HEK293 (cell line): ENCODE data around the gene DNAJC12.

Source experiments
- CTCF ChIA-PET: fragments of 350-600 bp; formaldehyde crosslinking; extraction: SDS; loops from one replicate; lab custom pipeline; 2021; ENCODE audit warnings: antibody characterized with exemption; lab: Yijun Ruan, JAX
- POLR2A ChIA-PET: fragments of 300-600 bp; formaldehyde crosslinking; extraction: SDS; loops from one replicate; lab custom pipeline; 2020; ENCODE audit warnings: antibody characterized with exemption, inconsistent platforms; lab: Yijun Ruan, JAX
- H3K27ac ChIP-seq: fragments of 200-500 bp; sonication (Bioruptor generic); 2 replicates; pipeline ENCODE4 v1.5.1; 2014; ENCODE audit warnings: low read depth, low read length, control low read depth, inconsistent platforms; ENCODE audit errors: extremely low read depth
- H3K36me3 ChIP-seq, 2 experiments: fragments of 200-500 bp in 1 of 2; sonication (Bioruptor generic) in 1 of 2; 1 replicate in 1 of 2; 2 replicates in 1 of 2; pipeline ENCODE4 v1.5.1; 2014 to 2017; ENCODE audit warnings: inconsistent platforms in 2 of 2, low read length in 2 of 2; ENCODE audit not compliant: control insufficient read depth in 2 of 2, insufficient read depth in 1 of 2
- H3K4me1 ChIP-seq: fragments of 200-500 bp; sonication (Bioruptor generic); 2 replicates; pipeline ENCODE4 v1.5.1; 2014; ENCODE audit warnings: mild to moderate bottlenecking, low read length, inconsistent platforms; ENCODE audit not compliant: control insufficient read depth, insufficient read depth
- H3K4me3 ChIP-seq: 2 replicates; pipeline ENCODE4 v1.5.1; 2011; ENCODE audit warnings: low read depth, mild to moderate bottlenecking, control low read depth, low read length, moderate library complexity
- H3K9me3 ChIP-seq: fragments of 200-500 bp; sonication (Bioruptor generic); 2 replicates; pipeline ENCODE4 v1.5.1; 2014; ENCODE audit warnings: low read depth, low read length, inconsistent platforms; ENCODE audit not compliant: control insufficient read depth, insufficient read depth
- KLF16 ChIP-seq: fragments of 450-650 bp; formaldehyde crosslinking; IDR thresholded peaks from 2 replicates; pipeline ENCODE4 v1.5.1; 2017; ENCODE audit warnings: missing biosample characterization, missing genetic modification characterization
- OSR2 ChIP-seq: fragments of 450-650 bp; formaldehyde crosslinking; IDR thresholded peaks from 2 replicates; pipeline ENCODE4 v1.5.1; 2016; ENCODE audit warnings: missing biosample characterization, missing genetic modification characterization
- PRDM10 ChIP-seq: fragments of 450-650 bp; formaldehyde crosslinking; IDR thresholded peaks from 2 replicates; pipeline ENCODE4 v1.5.1; 2016; ENCODE audit warnings: missing biosample characterization, missing genetic modification characterization
- PRDM6 ChIP-seq: fragments of 450-650 bp; formaldehyde crosslinking; IDR thresholded peaks from 2 replicates; pipeline ENCODE4 v1.5.1; 2017; ENCODE audit warnings: missing biosample characterization, missing genetic modification characterization
- RBAK ChIP-seq: fragments of 450-650 bp; formaldehyde crosslinking; IDR thresholded peaks from 2 replicates; pipeline ENCODE4 v1.5.1; 2016; ENCODE audit warnings: missing biosample characterization, missing genetic modification characterization
- TCF7L2 ChIP-seq: IDR thresholded peaks from 2 replicates; pipeline ENCODE4 v1.6.1; 2011; ENCODE audit warnings: low read depth, mild to moderate bottlenecking, inconsistent platforms, low read length, moderate library complexity, borderline replicate concordance
- ZBTB17 ChIP-seq: fragments of 450-650 bp; formaldehyde crosslinking; IDR thresholded peaks from 2 replicates; pipeline ENCODE4 v1.5.1; 2016; ENCODE audit warnings: missing biosample characterization, missing genetic modification characterization
- ZFP37 ChIP-seq: fragments of 450-650 bp; formaldehyde crosslinking; IDR thresholded peaks from 2 replicates; pipeline ENCODE4 v1.5.1; 2016; ENCODE audit warnings: missing biosample characterization, missing genetic modification characterization
- ZNF10 ChIP-seq: fragments of 450-650 bp; formaldehyde crosslinking; IDR thresholded peaks from 2 replicates; pipeline ENCODE4 v1.5.1; 2017; ENCODE audit warnings: missing biosample characterization, missing genetic modification characterization
- ZNF157 ChIP-seq: fragments of 450-650 bp; formaldehyde crosslinking; IDR thresholded peaks from 2 replicates; pipeline ENCODE4 v1.5.1; 2016; ENCODE audit warnings: missing biosample characterization, missing genetic modification characterization
- ZNF169 ChIP-seq: fragments of 450-650 bp; formaldehyde crosslinking; IDR thresholded peaks from 2 replicates; pipeline ENCODE4 v1.5.1; 2016; ENCODE audit warnings: missing biosample characterization, missing genetic modification characterization
- ZNF311 ChIP-seq: fragments of 450-650 bp; formaldehyde crosslinking; IDR thresholded peaks from 2 replicates; pipeline ENCODE4 v1.5.1; 2017; ENCODE audit warnings: missing biosample characterization, missing genetic modification characterization, borderline replicate concordance
- ZNF354C ChIP-seq: fragments of 450-650 bp; formaldehyde crosslinking; IDR thresholded peaks from 2 replicates; pipeline ENCODE4 v1.5.1; 2016; ENCODE audit warnings: missing biosample characterization, missing genetic modification characterization, low read depth, borderline replicate concordance
- ZNF366 ChIP-seq: fragments of 450-650 bp; formaldehyde crosslinking; conservative IDR thresholded peaks from 2 replicates; pipeline ENCODE4 v1.5.1; 2016; ENCODE audit warnings: missing biosample characterization, missing genetic modification characterization
- ZNF398 ChIP-seq: fragments of 450-650 bp; formaldehyde crosslinking; IDR thresholded peaks from 2 replicates; pipeline ENCODE4 v1.5.1; 2017; ENCODE audit warnings: missing biosample characterization, missing genetic modification characterization
- ZNF416 ChIP-seq: fragments of 450-650 bp; formaldehyde crosslinking; IDR thresholded peaks from 2 replicates; pipeline ENCODE4 v1.5.1; 2016; ENCODE audit warnings: missing biosample characterization, missing genetic modification characterization
- ZNF473 ChIP-seq: fragments of 450-650 bp; formaldehyde crosslinking; IDR thresholded peaks from 2 replicates; pipeline ENCODE4 v1.5.1; 2017; ENCODE audit warnings: missing biosample characterization, missing genetic modification characterization
- ZNF501 ChIP-seq: fragments of 450-650 bp; formaldehyde crosslinking; IDR thresholded peaks from 2 replicates; pipeline ENCODE4 v1.5.1; 2016; ENCODE audit warnings: missing biosample characterization, missing genetic modification characterization
- ZNF529 ChIP-seq: fragments of 450-650 bp; formaldehyde crosslinking; IDR thresholded peaks from 2 replicates; pipeline ENCODE4 v1.5.1; 2017; ENCODE audit warnings: missing genetic modification characterization, missing biosample characterization; ENCODE audit not compliant: insufficient replicate concordance
- ZNF600 ChIP-seq: fragments of 450-650 bp; formaldehyde crosslinking; IDR thresholded peaks from 2 replicates; pipeline ENCODE4 v1.5.1; 2016; ENCODE audit warnings: missing biosample characterization, missing genetic modification characterization
- ZNF624 ChIP-seq: fragments of 450-650 bp; formaldehyde crosslinking; IDR thresholded peaks from 2 replicates; pipeline ENCODE4 v1.5.1; 2017; ENCODE audit warnings: missing biosample characterization, missing genetic modification characterization
- ZNF658 ChIP-seq: fragments of 450-650 bp; formaldehyde crosslinking; IDR thresholded peaks from 2 replicates; pipeline ENCODE4; 2016; ENCODE audit warnings: missing biosample characterization, missing genetic modification characterization
- ZNF664 ChIP-seq: fragments of 450-650 bp; formaldehyde crosslinking; IDR thresholded peaks from 2 replicates; pipeline ENCODE4 v1.5.1; 2016; ENCODE audit warnings: missing biosample characterization, missing genetic modification characterization
- ZNF677 ChIP-seq: fragments of 450-650 bp; IDR thresholded peaks from 2 replicates; pipeline ENCODE4 v1.5.0; 2018; ENCODE audit warnings: missing biosample characterization, mild to moderate bottlenecking, missing genetic modification characterization, moderate library complexity

The DNAJC12 gene

GRCh38 chr10:67819768-67820204 is 18.2 kb downstream of the DNAJC12 start:
- Histone ChIP-seq H3K9me3 (no peaks in the 10 kb centered on the region), H3K4me3 (no peak overlapping the region), H3K27ac (no peak overlapping the region), H3K36me3 (no peaks in the 10 kb centered on the region; a peak in 1 of 3 replicates), H3K4me1 (no peaks in the 10 kb centered on the region)
- ChIA-PET CTCF (no interaction called here), POLR2A (no interaction called here)
- TF ChIP-seq ZBTB17 (tag by site-specific recombination) (peak; percentile 70), ZNF366 (tag by site-specific recombination) (peak; percentile 92), ZNF10 (tag by site-specific recombination) (no peak), ZNF677 (tag by site-specific recombination) (no peak), ZNF311 (no peak), ZNF473 (tag by site-specific recombination) (no peak)

GRCh38 chr10:67818323-67818722 is 19.7 kb downstream of the DNAJC12 start:
- H3K9me3 ChIP-seq = no peaks in the 10 kb centered on the region
- POLR2A ChIA-PET = no interaction called here
- no peak overlapping the region for H3K27ac ChIP-seq
- H3K4me3 ChIP-seq = no peak overlapping the region
- H3K36me3 ChIP-seq = no peaks in the 10 kb centered on the region; a peak in 1 of 3 replicates
- H3K4me1 ChIP-seq = no peaks in the 10 kb centered on the region
- TF ChIP-seq KLF16 (tag by site-specific recombination) (no peak), ZFP37 (tag by site-specific recombination) (no peak), PRDM10 (tag by site-specific recombination) (peak; percentile 43; the same call in 1 of the 2 replicates), ZNF529 (tag by site-specific recombination) (no peak), PRDM6 (tag by site-specific recombination) (peak; percentile 49; the same call in 1 of the 2 replicates), ZNF169 (no peak)
- CTCF ChIA-PET = no interaction called here

DNA sequence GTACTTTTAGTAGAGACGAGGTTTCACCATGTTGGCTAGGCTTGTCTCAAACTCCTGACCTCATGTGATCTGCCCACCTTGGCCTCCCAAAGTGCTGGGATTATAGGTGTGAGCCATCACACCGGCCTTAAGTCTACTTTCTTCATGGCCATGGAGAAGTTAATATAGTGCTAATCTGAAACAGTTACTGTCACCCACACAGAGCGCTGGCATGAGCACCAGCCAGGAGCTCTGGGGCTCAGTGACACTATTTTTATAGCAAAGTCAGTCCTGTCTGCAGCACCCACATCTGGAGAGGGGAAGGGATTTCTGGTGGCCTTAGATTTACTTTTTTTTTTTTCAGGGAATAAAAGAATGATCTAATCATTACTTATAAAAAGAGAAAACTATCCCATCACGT is 21.3 kb downstream of the DNAJC12 start:
- Histone ChIP-seq H3K9me3 (no peaks in the 10 kb centered on the region), H3K4me3 (no peak overlapping the region), H3K36me3 (no peaks in the 10 kb centered on the region; a peak in 1 of 3 replicates)
- CTCF ChIA-PET = interaction anchor here (1.0 kb wide), 1 partner anchor 510 kb away, joined by 3 read pairs; no protein-coding TSS in a partner anchor
- TF ChIP-seq ZNF354C (tag by site-specific recombination) (no peak), ZNF416 (tag by site-specific recombination) (no peak), TCF7L2 (no peak), OSR2 (tag by site-specific recombination) (no peak), ZNF624 (tag by site-specific recombination) (no peak), ZNF664 (no peak), ZNF600 (no peak), RBAK (no peak), ZNF398 (tag by site-specific recombination) (no peak), KLF16 (tag by site-specific recombination) (no peak), ZNF501 (tag by site-specific recombination) (no peak), ZNF157 (tag by site-specific recombination) (no peak), ZNF658 (no peak)
- TF ChIP-seq, all 188 proteins: peak for 0
- Histone ChIP-seq H3K4me1 (no peaks in the 10 kb centered on the region), H3K27ac (no peak overlapping the region)
- POLR2A ChIA-PET = no interaction called here
